PC-9 (cell line): ENCODE data around the gene ARHGAP10.

Source experiments
- CTCF ChIP-seq: fragments of 200-600 bp; sonication (generic); conservative IDR thresholded peaks from 2 replicates; pipeline ENCODE4 v1.6.1; 2017; ENCODE audit warnings: mixed run types, antibody characterized with exemption, mild to moderate bottlenecking, moderate library complexity
- EZH2 ChIP-seq: fragments of 200-600 bp; sonication (generic); IDR thresholded peaks from 2 replicates; pipeline ENCODE4 v1.8.0; 2017; ENCODE audit warnings: antibody characterized with exemption, low read depth

- no peak for TF ChIP-seq EZH2
- no peak for TF ChIP-seq CTCF
These were observed 327.8 kb downstream of the ARHGAP10 start for GRCh38 chr4:148059617-148060180.
